ENCODE results near the gene SERPINE3. TPM values are rescaled to one million over a fixed set of nuclear protein-coding genes. Genes with fewer than 3 reads are reported as not detected.

Gene SERPINE3
- total RNA-seq, 4 donors from 2014 or later: not detected

DNA sequence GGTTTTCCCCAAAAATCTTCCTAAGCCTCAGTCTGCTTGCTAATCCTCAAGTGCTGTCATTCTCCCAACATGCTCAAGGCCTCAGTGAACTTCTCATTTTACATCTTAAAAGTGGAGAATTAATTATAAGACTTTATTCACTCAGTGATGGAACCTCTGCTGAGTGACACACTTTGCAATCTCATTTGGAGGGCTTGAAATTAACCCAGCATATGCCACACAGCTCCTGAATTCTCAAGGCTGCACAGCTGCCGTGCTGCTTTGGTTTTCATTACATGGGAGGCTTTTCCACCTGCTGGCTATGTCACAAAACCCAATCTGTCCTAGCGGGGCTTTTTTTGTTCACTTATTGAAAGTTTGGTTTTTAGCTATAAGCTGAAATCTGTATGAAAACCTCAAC is 28.3 kb upstream of the SERPINE3 start:
- intact Hi-C loops (cut with DNase I; ENCODE audit: low total_unique reads): no loop called here
- H3K4me3 ChIP-seq: no peak overlapping the region
- in situ Hi-C loops (cut with MboI; ENCODE audit: low pct_ligation_motif_present in 1 of 4, low pct_unique_long_range_greater_than_20kb in 1 of 4, low sequenced_read_pairs in 3 of 4): no loop called here
- 85 to 100% methylated on average over 2 of the region's 2 CpGs for WGBS, 2 donors (ENCODE audit: low coverage in 1 of 2)
- no peaks in the 10 kb centered on the region for H3K9me3 ChIP-seq
- no peak overlapping the region for H3K27ac ChIP-seq
- no peaks in the 10 kb centered on the region for H3K4me1 ChIP-seq
- TF ChIP-seq, protein P1, sequence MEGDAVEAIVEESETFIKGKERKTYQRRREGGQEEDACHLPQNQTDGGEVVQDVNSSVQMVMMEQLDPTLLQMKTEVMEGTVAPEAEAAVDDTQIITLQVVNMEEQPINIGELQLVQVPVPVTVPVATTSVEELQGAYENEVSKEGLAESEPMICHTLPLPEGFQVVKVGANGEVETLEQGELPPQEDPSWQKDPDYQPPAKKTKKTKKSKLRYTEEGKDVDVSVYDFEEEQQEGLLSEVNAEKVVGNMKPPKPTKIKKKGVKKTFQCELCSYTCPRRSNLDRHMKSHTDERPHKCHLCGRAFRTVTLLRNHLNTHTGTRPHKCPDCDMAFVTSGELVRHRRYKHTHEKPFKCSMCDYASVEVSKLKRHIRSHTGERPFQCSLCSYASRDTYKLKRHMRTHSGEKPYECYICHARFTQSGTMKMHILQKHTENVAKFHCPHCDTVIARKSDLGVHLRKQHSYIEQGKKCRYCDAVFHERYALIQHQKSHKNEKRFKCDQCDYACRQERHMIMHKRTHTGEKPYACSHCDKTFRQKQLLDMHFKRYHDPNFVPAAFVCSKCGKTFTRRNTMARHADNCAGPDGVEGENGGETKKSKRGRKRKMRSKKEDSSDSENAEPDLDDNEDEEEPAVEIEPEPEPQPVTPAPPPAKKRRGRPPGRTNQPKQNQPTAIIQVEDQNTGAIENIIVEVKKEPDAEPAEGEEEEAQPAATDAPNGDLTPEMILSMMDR (IDR thresholded peaks at IDR 0.05): no peak
- TF ChIP-seq EP300 (IDR thresholded peaks at IDR 0.05; ENCODE audit: low read depth) (no peak), POLR2A (IDR thresholded peaks at IDR 0.05) (no peak), POLR2AphosphoS5 (IDR thresholded peaks at IDR 0.05) (no peak)
- H3K36me3 ChIP-seq: no peaks in the 10 kb centered on the region
- H3K27me3 ChIP-seq: no peaks in the 10 kb centered on the region
- no peak for DNase-seq

- no peaks in the 10 kb centered on the region for H3K9me3 ChIP-seq
- no peaks in the 10 kb centered on the region for H3K27me3 ChIP-seq
- H3K36me3 ChIP-seq: no peaks in the 10 kb centered on the region
- no peak for DNase-seq
- intact Hi-C loops (cut with DNase I; ENCODE audit: low total_unique reads) (no loop called here), in situ Hi-C loops (cut with MboI; ENCODE audit: low pct_ligation_motif_present in 1 of 4, low pct_unique_long_range_greater_than_20kb in 1 of 4, low sequenced_read_pairs in 3 of 4) (no loop called here)
- H3K4me1 ChIP-seq: no peaks in the 10 kb centered on the region
- TF ChIP-seq POLR2A (IDR thresholded peaks at IDR 0.05): no peak
- TF ChIP-seq, protein P1 (IDR thresholded peaks at IDR 0.05): no peak
- no peak for TF ChIP-seq EP300 (IDR thresholded peaks at IDR 0.05; ENCODE audit: low read depth)
- no peak for TF ChIP-seq POLR2AphosphoS5 (IDR thresholded peaks at IDR 0.05)
- H3K27ac ChIP-seq: no peak overlapping the region
- 64 to 87% methylated on average over 3 to 5 of the region's 5 CpGs for WGBS, 2 donors (ENCODE audit: low coverage in 1 of 2)
- H3K4me3 ChIP-seq: no peak overlapping the region
Observed at GRCh38 chr13:51311957-51312520, 27.5 kb upstream of the SERPINE3 start.

GRCh38 chr13:51313619-51314018 is 25.9 kb upstream of the SERPINE3 start:
- WGBS, 2 donors (ENCODE audit: low coverage in 1 of 2): 55% methylated on average over 1 of the region's 1 CpG; no CpG with 5 or more reads in 1 of the 2 donors
- no peak overlapping the region for H3K27ac ChIP-seq
- in situ Hi-C loops (cut with MboI; ENCODE audit: low pct_ligation_motif_present in 1 of 4, low pct_unique_long_range_greater_than_20kb in 1 of 4, low sequenced_read_pairs in 3 of 4): no loop called here
- no peaks in the 10 kb centered on the region for H3K27me3 ChIP-seq
- intact Hi-C loops (cut with DNase I; ENCODE audit: low total_unique reads): no loop called here
- H3K36me3 ChIP-seq: no peaks in the 10 kb centered on the region
- no peak overlapping the region for H3K4me3 ChIP-seq
- TF ChIP-seq POLR2AphosphoS5 (IDR thresholded peaks at IDR 0.05) (no peak), POLR2A (IDR thresholded peaks at IDR 0.05) (no peak), EP300 (IDR thresholded peaks at IDR 0.05; ENCODE audit: low read depth) (no peak)
- TF ChIP-seq, protein P1 (IDR thresholded peaks at IDR 0.05): no peak
- DNase-seq: no peak
- no peaks in the 10 kb centered on the region for H3K4me1 ChIP-seq
- H3K9me3 ChIP-seq: no peaks in the 10 kb centered on the region

- DNase-seq: no peak
- H3K4me3 ChIP-seq: no peak overlapping the region
- TF ChIP-seq EP300 (IDR thresholded peaks at IDR 0.05; ENCODE audit: low read depth) (no peak), POLR2AphosphoS5 (IDR thresholded peaks at IDR 0.05) (no peak), POLR2A (IDR thresholded peaks at IDR 0.05) (no peak)
- TF ChIP-seq, protein P1 (IDR thresholded peaks at IDR 0.05): no peak
- intact Hi-C loops (cut with DNase I; ENCODE audit: low total_unique reads) (no loop called here), in situ Hi-C loops (cut with MboI; ENCODE audit: low pct_ligation_motif_present in 1 of 4, low pct_unique_long_range_greater_than_20kb in 1 of 4, low sequenced_read_pairs in 3 of 4) (no loop called here)
- WGBS, 2 donors (ENCODE audit: low coverage in 1 of 2): 56% methylated on average over 1 of the region's 1 CpG; no CpG with 5 or more reads in 1 of the 2 donors
- H3K27me3 ChIP-seq: no peaks in the 10 kb centered on the region
- no peak overlapping the region for H3K27ac ChIP-seq
- H3K9me3 ChIP-seq: no peaks in the 10 kb centered on the region
- H3K36me3 ChIP-seq: no peaks in the 10 kb centered on the region
- H3K4me1 ChIP-seq: no peaks in the 10 kb centered on the region
Observed at GRCh38 chr13:51317262-51317661, 22.2 kb upstream of the SERPINE3 start.

All from transverse colon (tissue), 4 donors.